ENCODE measurements around the gene KCNQ2. TPM values are rescaled to one million over a fixed set of nuclear protein-coding genes. Genes with fewer than 3 reads are reported as not detected.
A peak's percentile ranks its signal among the peaks of the same experiment; 100 is the strongest.

The KCNQ2 gene
- total and polyA plus RNA-seq, 12 donors: 0.69 to 81.6 (median 10.3) TPM; not detected in 3

DNA sequence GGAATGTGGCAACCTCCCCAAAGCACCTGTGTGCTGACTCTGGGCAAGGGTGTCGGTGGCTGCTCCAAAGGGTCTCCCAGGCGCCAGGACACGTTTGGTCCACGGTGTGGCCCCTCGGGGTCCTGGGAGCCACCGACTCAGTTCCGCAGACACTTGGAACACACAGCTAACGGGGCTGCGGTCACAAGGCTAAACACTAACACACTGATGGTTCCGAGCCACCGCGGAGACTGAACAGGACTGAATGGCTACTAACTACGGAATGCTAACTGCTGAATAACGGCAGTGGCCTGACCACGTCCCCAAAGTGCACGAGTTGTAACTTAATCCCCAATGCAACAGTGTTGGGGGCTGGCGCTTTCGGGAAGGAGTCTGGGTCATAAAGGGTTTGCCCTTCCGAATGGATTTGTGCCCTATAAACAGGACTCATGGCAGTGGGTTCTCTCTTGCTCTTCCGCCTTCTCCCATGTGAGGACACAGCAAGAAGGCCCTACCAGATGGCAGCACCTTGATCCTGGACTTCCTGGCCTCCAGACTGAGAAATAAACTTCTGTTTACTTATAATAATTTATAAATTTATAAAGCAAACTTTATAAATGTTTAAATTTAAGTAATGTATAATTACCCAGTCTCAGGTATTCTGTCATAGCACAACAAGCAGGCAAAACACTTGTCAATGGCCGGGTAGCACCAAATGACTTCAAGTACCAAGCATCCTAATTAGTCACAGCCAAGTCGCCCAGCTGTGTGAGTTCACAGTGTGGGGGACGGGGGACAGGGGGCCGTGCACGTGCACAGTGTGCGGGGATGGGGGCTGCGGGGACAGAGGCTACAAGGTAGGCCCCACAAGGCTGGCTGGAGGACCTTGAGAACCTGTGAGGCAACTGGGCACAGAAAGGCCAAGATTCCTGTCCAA, 28.7 kb upstream of the KCNQ2 start:
- peaks cover 8 to 16% of the 10 kb centered on the region in 2 donors for H3K4me1 ChIP-seq (replicated peaks in 1 of 2)
- H3K9me3 ChIP-seq (replicated peaks in 1 of 3): no peaks in the 10 kb centered on the region
- DNase-seq: no peak
- H3K36me3 ChIP-seq (replicated peaks in 1 of 2): no peaks in the 10 kb centered on the region
- WGBS, 4 donors: 70 to 90% (median 81%) methylated on average over 19 to 27 of the region's 27 CpGs
- TF ChIP-seq POLR2A (IDR thresholded peaks at IDR 0.05): no peak
- TF ChIP-seq, protein P1, sequence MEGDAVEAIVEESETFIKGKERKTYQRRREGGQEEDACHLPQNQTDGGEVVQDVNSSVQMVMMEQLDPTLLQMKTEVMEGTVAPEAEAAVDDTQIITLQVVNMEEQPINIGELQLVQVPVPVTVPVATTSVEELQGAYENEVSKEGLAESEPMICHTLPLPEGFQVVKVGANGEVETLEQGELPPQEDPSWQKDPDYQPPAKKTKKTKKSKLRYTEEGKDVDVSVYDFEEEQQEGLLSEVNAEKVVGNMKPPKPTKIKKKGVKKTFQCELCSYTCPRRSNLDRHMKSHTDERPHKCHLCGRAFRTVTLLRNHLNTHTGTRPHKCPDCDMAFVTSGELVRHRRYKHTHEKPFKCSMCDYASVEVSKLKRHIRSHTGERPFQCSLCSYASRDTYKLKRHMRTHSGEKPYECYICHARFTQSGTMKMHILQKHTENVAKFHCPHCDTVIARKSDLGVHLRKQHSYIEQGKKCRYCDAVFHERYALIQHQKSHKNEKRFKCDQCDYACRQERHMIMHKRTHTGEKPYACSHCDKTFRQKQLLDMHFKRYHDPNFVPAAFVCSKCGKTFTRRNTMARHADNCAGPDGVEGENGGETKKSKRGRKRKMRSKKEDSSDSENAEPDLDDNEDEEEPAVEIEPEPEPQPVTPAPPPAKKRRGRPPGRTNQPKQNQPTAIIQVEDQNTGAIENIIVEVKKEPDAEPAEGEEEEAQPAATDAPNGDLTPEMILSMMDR (IDR thresholded peaks at IDR 0.05): no peak
- H3K4me3 ChIP-seq: no peak overlapping the region
- peak overlapping the region in 1 of 5 donors; percentile 78 for H3K27ac ChIP-seq
- intact Hi-C loops (cut with DNase I): no loop called here
- no peaks in the 10 kb centered on the region for H3K27me3 ChIP-seq

DNA sequence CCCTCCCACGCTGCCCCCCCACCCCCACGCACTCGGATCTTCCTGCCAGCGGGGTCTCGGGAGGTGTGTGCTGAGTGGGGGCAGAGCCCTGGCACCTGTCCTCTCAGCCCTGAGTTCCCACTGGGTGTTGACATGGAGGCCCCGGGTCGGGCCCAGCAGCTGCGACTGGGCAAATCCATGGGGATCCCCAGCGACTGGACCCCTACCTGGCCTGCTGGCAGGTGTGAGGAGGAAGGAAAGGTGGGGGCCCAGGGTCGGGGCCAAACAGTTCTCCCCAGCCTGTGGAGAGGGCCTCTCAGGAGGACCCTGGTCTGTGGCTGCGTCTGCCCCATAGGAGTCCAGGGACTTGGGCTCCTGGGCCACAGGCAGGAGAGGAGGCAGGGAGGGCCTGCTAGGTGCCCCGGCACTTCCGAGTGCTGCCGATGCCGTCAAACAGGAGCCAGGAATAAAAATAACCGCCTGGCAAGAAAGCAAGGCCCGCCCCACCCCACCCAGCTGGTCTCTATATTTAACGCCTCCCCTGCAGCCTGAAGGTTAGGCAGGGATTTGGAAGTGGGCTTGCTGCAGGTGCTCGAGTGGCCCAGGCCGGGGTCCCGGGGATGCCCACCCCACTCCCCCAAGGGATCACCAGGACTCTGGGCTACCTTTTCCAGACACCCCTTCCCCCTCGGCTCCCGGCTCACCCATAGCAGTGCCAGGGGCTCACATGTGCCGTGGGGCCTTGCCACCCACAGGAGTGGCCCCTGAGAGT, 27.9 kb upstream of the KCNQ2 start:
- Histone ChIP-seq H3K4me3 (no peak overlapping the region), H3K4me1 (replicated peaks in 1 of 2) (peaks cover 8 to 16% of the 10 kb centered on the region in 2 donors), H3K27ac (no peak overlapping the region), H3K36me3 (replicated peaks in 1 of 2) (no peaks in the 10 kb centered on the region), H3K27me3 (no peaks in the 10 kb centered on the region), H3K9me3 (replicated peaks in 1 of 3) (no peaks in the 10 kb centered on the region)
- DNase-seq: peak in 2 of 7 donors; percentile 9 to 14
- WGBS, 4 donors: 86 to 100% (median 90%) methylated on average over 3 to 24 of the region's 24 CpGs
- TF ChIP-seq POLR2A (IDR thresholded peaks at IDR 0.05): no peak
- TF ChIP-seq, protein P1 (IDR thresholded peaks at IDR 0.05): no peak
- intact Hi-C loops (cut with DNase I): no loop called here

DNA sequence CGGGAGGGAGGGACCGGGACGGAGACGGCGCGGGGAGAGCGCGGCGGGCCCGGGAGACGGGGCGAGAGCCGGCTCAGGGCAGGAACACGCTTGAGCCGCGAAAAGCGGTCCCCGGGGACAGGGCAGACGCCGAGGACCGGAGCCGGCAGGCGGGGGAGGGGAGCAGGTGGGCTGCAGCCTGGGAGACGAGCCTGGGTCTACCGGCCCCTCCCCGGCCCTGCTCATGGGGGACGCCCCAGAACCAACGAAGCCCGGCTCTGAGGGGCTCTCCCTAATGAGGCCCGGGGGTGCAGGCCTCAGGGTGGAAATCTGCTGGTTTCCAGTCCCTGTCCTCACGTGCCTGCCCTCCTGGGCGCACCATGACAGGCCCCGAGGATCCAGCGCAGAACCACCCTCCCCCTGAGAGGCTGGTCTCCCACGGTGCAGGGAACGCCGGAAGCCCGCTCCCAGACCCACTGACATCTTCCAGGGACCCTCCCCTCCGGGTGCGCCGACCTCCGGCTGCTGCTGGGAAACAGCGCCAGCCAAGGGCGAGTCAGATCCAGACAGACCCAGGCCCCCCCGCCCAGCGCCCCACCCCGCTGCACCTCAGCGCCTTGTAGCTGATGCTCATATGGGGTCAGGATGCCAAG, 27.0 kb upstream of the KCNQ2 start:
- no peaks in the 10 kb centered on the region for H3K27me3 ChIP-seq
- WGBS, 4 donors: 16 to 31% (median 20%) methylated on average over 5 to 48 of the region's 48 CpGs
- H3K36me3 ChIP-seq (replicated peaks in 1 of 2): no peaks in the 10 kb centered on the region
- TF ChIP-seq, protein P1 (IDR thresholded peaks at IDR 0.05): no peak
- TF ChIP-seq POLR2A (IDR thresholded peaks at IDR 0.05): no peak
- intact Hi-C loops (cut with DNase I): no loop called here
- H3K4me1 ChIP-seq (replicated peaks in 1 of 2): peaks cover 8 to 16% of the 10 kb centered on the region in 2 donors
- peak overlapping the region in 1 of 4 donors; percentile 74 for H3K4me3 ChIP-seq
- DNase-seq: peak in 2 of 7 donors; percentile 7 to 18
- H3K9me3 ChIP-seq (replicated peaks in 1 of 3): no peaks in the 10 kb centered on the region
- peak overlapping the region in 1 of 5 donors; percentile 38 for H3K27ac ChIP-seq

DNA sequence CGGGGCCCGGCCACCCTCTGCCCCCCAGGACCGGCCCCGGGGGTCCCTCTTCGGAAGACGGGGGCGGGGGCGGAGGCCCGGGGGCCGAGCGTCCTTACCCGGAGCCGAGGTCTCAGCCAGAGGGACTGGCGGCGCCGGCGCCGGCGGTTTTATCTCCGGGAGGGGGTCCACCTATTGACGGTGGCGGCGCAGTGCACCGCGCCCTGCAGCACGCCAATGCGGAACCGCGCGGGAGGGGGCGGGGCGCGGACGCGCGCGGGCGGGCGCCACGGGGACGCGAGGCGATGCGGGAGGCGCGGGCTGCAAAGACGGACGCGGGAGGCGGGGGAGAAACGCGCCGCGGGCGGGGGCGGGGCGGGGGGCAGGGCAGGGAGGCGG, 26.5 kb upstream of the KCNQ2 start, which contains the start of gene EEF1A2:
EEF1A2 (minus strand) TSS at position 124 of the 378 bp plus-strand sequence. CDS start 1,320 bp downstream, outside the sequence.
- DNase-seq: peak in 6 of 7 donors; percentile 29 to 76 (median 48)

More for the DNA sequence above, 26.5 kb upstream of the KCNQ2 start, which contains the start of gene EEF1A2:
- no peaks in the 10 kb centered on the region for H3K36me3 ChIP-seq (replicated peaks in 1 of 2)
- no peaks in the 10 kb centered on the region for H3K9me3 ChIP-seq (replicated peaks in 1 of 3)
- peak within 1 kb of the TSS in 2 of 5 donors; percentile 78 to 83 for H3K27ac ChIP-seq
- TF ChIP-seq, protein P1 (IDR thresholded peaks at IDR 0.05): peak in 2 of 6 experiments; percentile 11 to 42
- peak in 1 of 2 donors; percentile 21 for TF ChIP-seq POLR2A (IDR thresholded peaks at IDR 0.05)
- H3K27me3 ChIP-seq: no peaks in the 10 kb centered on the region
- H3K4me1 ChIP-seq (replicated peaks in 1 of 2): peaks cover 8 to 16% of the 10 kb centered on the region in 2 donors
- intact Hi-C loops (cut with DNase I): no loop called here
- peak within 1 kb of the TSS in 2 of 4 donors; percentile 14 to 74 for H3K4me3 ChIP-seq
- 1% methylated on average over 49 to 51 of the region's 58 CpGs; no CpG with 5 or more reads in 2 of the 4 donors for WGBS, 4 donors

Data from adrenal gland (tissue), 12 donors.